ENCODE data around the gene SH3BP5.

- no peak for TF ChIP-seq CTCF (IDR thresholded peaks at IDR 0.05; ENCODE audit: poor library complexity)
- TF ChIP-seq EZH2 (IDR thresholded peaks at IDR 0.05; ENCODE audit: borderline replicate concordance): no peak
- no peak for TF ChIP-seq EZH2phosphoT487 (IDR thresholded peaks at IDR 0.05; ENCODE audit: low read depth, severe bottlenecking, unreplicated experiment)
Observed at GRCh38 chr3:15323063-15323462, 9.3 kb downstream of the SH3BP5 start.

All from hepatocyte (in vitro differentiated cells).